COR-L47 (cell line): Measurements from ENCODE around the gene BHLHA15.
A peak's percentile ranks its signal among the peaks of the same experiment; 100 is the strongest.

ENCODE experiments used
- DNase-seq: peaks from one replicate; lab custom pipeline; 2025; lab: John Stamatoyannopoulos, UW

Gene BHLHA15

GRCh38 chr7:98211221-98211675, at the start of gene BHLHA15:
Gene BHLHA15, plus strand, starts transcription at chr7:98211439. Its CDS starts 871 bp downstream, at chr7:98212310.
- peak; percentile 28 for DNase-seq

- DNase-seq: no peak
These were observed 48.5 kb upstream of the BHLHA15 start for GRCh38 chr7:98162758-98163157.

- DNase-seq: no peak
These were observed 48.0 kb upstream of the BHLHA15 start for GRCh38 chr7:98163269-98163668.

- DNase-seq: no peak
These were observed 47.3 kb upstream of the BHLHA15 start for GRCh38 chr7:98163704-98164494.

- DNase-seq: peak; percentile 52
These were observed 45.2 kb upstream of the BHLHA15 start for GRCh38 chr7:98165827-98166667.

GRCh38 chr7:98166668-98166970, 44.6 kb upstream of the BHLHA15 start:
- DNase-seq: no peak

GRCh38 chr7:98167653-98168052, 43.6 kb upstream of the BHLHA15 start:
- DNase-seq: no peak

- peak; percentile 74 for DNase-seq
These were observed 42.9 kb upstream of the BHLHA15 start for GRCh38 chr7:98168181-98168903.

- no peak for DNase-seq
These were observed 42.2 kb upstream of the BHLHA15 start for GRCh38 chr7:98168904-98169621.

- DNase-seq: no peak
These were observed 40.3 kb upstream of the BHLHA15 start for GRCh38 chr7:98170966-98171365.

GRCh38 chr7:98171449-98171848, 39.8 kb upstream of the BHLHA15 start:
- DNase-seq: no peak

- no peak for DNase-seq
These were observed 36.6 kb upstream of the BHLHA15 start for GRCh38 chr7:98174334-98175259.

- no peak for DNase-seq
These were observed 35.8 kb upstream of the BHLHA15 start for GRCh38 chr7:98175260-98175940.

- DNase-seq: no peak
These were observed 33.7 kb upstream of the BHLHA15 start for GRCh38 chr7:98177553-98177952.

- DNase-seq: no peak
These were observed 32.9 kb upstream of the BHLHA15 start for GRCh38 chr7:98178321-98178720.

GRCh38 chr7:98178762-98179490, 32.3 kb upstream of the BHLHA15 start:
- no peak for DNase-seq

- no peak for DNase-seq
These were observed 30.5 kb upstream of the BHLHA15 start for GRCh38 chr7:98180751-98181150.

GRCh38 chr7:98185101-98185500, 26.1 kb upstream of the BHLHA15 start:
- no peak for DNase-seq

GRCh38 chr7:98186452-98187137, 24.6 kb upstream of the BHLHA15 start:
- DNase-seq: no peak
